NCI-H187 treated with DMSO at 0.1 percent for 48 hours (cell line): Measurements from ENCODE around the gene TMEM273.

ENCODE experiments used
- DNase-seq: peaks from one replicate; lab custom pipeline; 2025; lab: John Stamatoyannopoulos, UW

The TMEM273 gene

GRCh38 chr10:49176310-49177268 is 11.6 kb downstream of the TMEM273 start:
- no peak for DNase-seq

GRCh38 chr10:49175587-49176309 is 12.4 kb downstream of the TMEM273 start:
- no peak for DNase-seq

GRCh38 chr10:49174926-49175500 is 13.2 kb downstream of the TMEM273 start:
- no peak for DNase-seq

- DNase-seq, result no peak
Observed at GRCh38 chr10:49174261-49174925, 13.8 kb downstream of the TMEM273 start.

- DNase-seq, result no peak
Observed at GRCh38 chr10:49173853-49174252, 14.3 kb downstream of the TMEM273 start.

- no peak for DNase-seq
Observed at GRCh38 chr10:49173201-49173772, 14.9 kb downstream of the TMEM273 start.

- no peak for DNase-seq
Observed at GRCh38 chr10:49172777-49173132, 15.4 kb downstream of the TMEM273 start.

GRCh38 chr10:49172061-49172776 is 16.0 kb downstream of the TMEM273 start:
- DNase-seq, result no peak

- no peak for DNase-seq
Observed at GRCh38 chr10:49171326-49172060, 16.7 kb downstream of the TMEM273 start.

- DNase-seq, result no peak
Observed at GRCh38 chr10:49170632-49171325, 17.4 kb downstream of the TMEM273 start.

GRCh38 chr10:49169776-49170175 is 18.4 kb downstream of the TMEM273 start:
- no peak for DNase-seq

GRCh38 chr10:49168831-49169500 is 19.2 kb downstream of the TMEM273 start:
- DNase-seq, result no peak

- no peak for DNase-seq
Observed at GRCh38 chr10:49168171-49168540, 20.0 kb downstream of the TMEM273 start.

- no peak for DNase-seq
Observed at GRCh38 chr10:49167425-49168170, 20.6 kb downstream of the TMEM273 start.

GRCh38 chr10:49166484-49167400 is 21.4 kb downstream of the TMEM273 start:
- DNase-seq, result no peak

- DNase-seq, result no peak
Observed at GRCh38 chr10:49165821-49166483, 22.2 kb downstream of the TMEM273 start.

- no peak for DNase-seq
Observed at GRCh38 chr10:49165259-49165658, 22.9 kb downstream of the TMEM273 start.
